ENCODE results near the gene LY6G6F.

LY6G6F gene

GRCh38 chr6:31740397-31741223, 33.9 kb downstream of the LY6G6F start:
- DNase-seq: no peak

- DNase-seq: no peak
Measured at GRCh38 chr6:31741815-31742214, 35.1 kb downstream of the LY6G6F start.

DNA sequence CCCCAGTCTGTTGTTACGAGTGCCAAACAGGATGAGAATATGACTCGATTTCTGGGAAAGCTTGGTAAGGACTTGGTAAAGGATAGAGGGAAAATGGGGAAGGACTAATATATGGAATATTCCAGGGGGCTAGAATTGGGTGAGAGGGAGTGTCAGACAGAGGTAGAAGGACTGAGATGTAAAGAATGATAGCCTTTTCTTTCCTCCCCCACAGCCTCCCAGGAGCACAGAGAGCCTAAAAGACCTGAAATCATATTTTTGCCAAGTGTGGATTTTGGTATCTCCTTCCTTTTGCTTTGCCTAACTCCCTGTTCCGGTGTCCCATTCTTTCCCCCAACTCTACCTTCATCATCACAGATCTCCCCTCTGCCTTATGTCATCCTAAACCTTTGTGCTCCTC, 36.2 kb downstream of the LY6G6F start:
- DNase-seq: no peak

DNA sequence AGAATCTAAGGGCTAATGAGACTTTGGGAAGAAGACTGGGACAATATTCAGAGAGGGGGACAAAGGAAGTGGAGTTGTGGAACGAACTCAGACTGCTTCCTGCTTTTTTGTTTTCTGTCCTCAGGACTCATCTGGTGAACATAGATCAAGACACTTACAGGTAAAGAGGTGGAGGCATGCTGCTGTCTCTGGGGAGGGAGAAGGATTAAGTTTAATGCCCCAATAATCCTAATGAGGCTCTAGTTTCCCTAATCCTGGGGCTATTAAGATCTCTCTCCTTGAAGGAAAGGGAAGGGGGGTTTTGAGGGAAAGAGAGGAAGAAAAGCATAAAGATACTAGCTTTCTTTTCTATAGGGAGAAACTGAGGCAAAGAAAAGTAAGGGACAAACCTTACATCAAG, 37.8 kb downstream of the LY6G6F start:
- no peak for DNase-seq

GRCh38 chr6:31749301-31750036, 42.8 kb downstream of the LY6G6F start:
- DNase-seq: no peak

DNA sequence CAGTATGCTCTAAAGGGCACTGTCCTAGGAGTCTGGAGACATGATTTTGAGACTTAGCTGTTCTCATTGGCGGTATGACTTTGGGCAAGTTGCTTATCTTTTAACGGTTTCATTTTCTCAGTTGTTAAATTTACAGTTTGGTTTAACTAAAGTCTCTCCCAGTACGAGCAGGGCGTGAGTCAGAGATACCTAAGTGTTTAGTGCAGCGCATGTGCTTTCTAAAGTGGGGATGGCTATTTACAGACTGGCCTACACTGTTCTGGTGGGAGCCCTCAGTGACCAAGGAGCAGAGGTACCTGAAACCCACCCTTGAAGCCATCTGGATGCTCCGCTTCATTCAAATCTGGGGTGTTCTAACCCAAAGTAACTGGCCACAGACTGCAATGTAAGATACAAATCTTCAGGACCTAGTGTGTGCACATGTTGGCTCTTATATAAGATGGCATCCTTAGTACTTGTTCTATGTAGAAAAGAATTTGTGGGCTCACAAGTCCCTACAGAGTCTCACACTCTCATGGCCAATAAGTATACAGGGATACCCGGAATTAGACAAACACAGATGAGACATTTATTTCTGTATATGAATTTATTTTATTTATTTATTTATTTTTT, 43.9 kb downstream of the LY6G6F start:
- no peak for DNase-seq

DNA sequence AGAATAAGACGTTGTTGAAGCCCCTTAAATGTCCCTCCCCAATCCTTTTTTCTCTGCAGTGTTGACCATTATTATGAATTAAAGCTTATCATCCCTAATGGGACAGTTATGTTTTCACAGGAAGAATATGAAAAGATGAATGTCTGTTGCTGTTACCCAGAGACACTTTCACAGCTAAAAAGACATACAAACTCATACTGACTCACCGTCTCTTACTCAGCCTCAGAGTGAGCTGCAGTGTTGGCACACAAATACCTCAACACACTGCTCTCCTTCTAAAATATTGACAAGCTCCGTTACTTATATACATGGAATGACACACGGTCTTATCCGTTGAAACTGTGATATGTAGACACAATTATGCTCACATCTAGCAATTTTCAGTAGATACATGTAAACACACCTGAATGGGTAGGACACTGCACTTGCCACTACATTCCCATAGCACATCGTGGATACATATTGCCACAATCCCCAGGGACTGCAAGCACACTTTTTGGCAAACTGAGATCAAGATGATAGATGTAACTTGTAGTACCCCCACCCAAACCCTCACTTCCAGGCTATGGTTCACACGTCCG, 46.2 kb downstream of the LY6G6F start:
- no peak for DNase-seq

GRCh38 chr6:31758281-31758680, 51.6 kb downstream of the LY6G6F start:
- DNase-seq: no peak
